ENCODE results near the gene ENPP3. TPM values are rescaled to one million over a fixed set of nuclear protein-coding genes. Genes with fewer than 3 reads are reported as not detected.

The ENPP3 gene
- total RNA-seq, result under 1 TPM in 2 of 3 donors, not detected in 1; 0.35 to 0.54 TPM

DNA sequence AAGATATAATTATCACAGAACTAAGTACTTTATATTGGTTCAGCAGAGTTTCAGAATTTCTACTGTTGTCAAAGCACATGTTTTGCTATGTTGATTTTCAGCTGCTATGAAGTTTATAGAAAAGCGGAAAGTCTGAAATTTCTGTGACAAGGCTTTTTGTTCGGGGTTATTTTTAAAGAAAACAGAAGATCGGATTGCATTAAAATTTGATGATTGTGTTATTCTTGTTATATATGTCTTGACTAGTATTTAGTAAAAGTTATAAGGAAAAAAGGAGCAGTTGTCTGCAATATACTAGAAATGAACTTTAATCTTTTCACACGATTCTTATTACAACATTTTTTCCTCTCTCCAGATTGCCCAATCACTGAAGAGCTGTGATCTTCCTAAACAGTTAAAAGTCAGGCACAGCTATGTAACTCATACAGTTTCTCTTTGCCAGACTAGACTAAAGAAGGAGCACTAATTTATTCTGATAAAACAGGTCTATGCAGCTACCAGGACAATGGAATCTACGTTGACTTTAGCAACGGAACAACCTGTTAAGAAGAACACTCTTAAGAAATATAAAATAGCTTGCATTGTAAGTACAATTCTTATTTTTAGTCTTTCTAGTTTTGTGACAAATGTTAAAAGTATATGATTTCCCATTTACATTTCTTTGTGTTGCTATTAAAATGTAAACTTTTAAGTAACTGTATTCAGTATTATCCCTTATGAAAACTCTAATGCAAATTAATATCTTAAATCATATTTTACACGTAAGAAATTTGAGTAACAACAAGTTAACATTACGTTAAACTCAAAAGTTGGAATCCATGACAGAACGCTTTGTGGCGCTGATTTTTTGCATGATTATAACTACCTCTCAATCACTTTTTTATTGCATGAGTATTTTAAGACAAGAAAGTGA lies at the start of gene ENPP3:
ENPP3 (plus strand) TSS at position 423 of the 913 bp plus-strand sequence; CDS start at position 506, 83 bp downstream.
- no peaks in the 10 kb centered on the region for H3K4me1 Mint-ChIP-seq (ENCODE audit: low read depth)
- H3K9me3 Mint-ChIP-seq, result no peaks in the 10 kb centered on the region
- no peaks in the 10 kb centered on the region for H3K36me3 Mint-ChIP-seq (ENCODE audit: insufficient read depth)
- ATAC-seq (no peak), DNase-seq (no peak)
- H3K27me3 Mint-ChIP-seq (ENCODE audit: low read depth), result no peaks in the 10 kb centered on the region
- no peak within 1 kb of the TSS for H3K4me3 Mint-ChIP-seq

DNA sequence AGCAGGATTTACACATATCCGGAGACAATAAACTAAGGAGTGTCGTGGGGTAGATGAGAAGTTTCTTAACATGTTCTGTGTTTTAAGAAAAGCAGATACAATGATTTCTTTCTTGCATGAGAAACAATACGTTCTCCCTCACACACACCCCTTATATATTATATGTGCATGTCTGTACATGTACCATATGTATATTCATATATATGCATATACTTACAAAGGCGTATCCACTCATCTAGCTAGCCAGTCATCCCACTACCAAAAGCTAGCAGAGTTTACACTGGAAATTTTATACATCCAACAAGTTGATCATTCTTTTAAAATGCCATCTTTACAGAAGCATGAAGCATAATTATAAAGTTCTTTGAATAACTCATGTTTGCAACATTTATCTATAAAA lies 49.2 kb upstream of the ENPP3 start:
- Mint-ChIP-seq H3K4me3 (no peak overlapping the region), H3K9me3 (no peaks in the 10 kb centered on the region), H3K36me3 (ENCODE audit: insufficient read depth) (peaks cover 33% of the 10 kb centered on the region), H3K4me1 (ENCODE audit: low read depth) (no peaks in the 10 kb centered on the region), H3K27me3 (ENCODE audit: low read depth) (no peaks in the 10 kb centered on the region)
- DNase-seq, result no peak
- ATAC-seq, result no peak

DNA sequence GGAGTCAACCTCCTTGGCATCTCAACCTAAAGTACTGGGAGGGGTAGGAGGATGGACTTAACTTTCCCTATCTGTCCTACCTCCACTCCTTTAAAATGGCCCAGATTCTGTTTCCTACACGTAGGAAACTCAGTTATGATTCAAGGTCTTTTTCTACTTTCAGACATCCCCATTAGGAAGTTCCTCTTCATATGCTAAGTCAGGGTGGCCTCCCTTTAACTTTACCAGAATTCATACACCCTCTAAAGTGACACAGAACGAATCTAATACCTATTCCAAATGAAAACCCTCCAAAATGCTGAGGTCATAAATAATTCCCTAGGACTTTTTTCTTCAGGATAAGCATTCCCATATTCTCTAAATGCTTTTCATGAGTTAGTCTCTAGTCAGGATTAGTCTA lies 48.5 kb upstream of the ENPP3 start:
- no peak for DNase-seq
- Mint-ChIP-seq H3K36me3 (ENCODE audit: insufficient read depth) (peaks cover 35% of the 10 kb centered on the region), H3K4me3 (no peak overlapping the region), H3K4me1 (ENCODE audit: low read depth) (no peaks in the 10 kb centered on the region), H3K9me3 (no peaks in the 10 kb centered on the region), H3K27me3 (ENCODE audit: low read depth) (no peaks in the 10 kb centered on the region)
- no peak for ATAC-seq

DNA sequence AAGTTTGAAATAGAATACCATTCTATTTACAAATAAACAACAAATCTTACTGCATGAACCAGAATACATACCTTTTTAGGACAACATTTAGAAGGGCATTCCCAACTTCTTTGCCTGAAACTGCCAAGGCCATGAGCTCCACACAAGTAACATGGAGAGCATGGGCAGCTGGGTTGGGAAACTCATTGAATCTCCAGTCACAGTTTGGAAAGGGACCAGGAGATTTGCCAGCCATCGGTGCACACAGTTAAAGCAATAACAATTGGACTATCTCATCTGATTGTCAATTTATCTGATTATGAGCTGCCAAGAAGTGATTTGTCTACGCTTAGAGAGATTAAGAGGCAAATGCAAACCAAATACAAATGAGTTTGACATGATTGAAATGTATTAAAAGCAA lies 44.2 kb upstream of the ENPP3 start:
- DNase-seq (no peak), ATAC-seq (no peak)
- Mint-ChIP-seq H3K36me3 (ENCODE audit: insufficient read depth) (peaks cover 41% of the 10 kb centered on the region), H3K4me1 (ENCODE audit: low read depth) (no peaks in the 10 kb centered on the region), H3K9me3 (no peaks in the 10 kb centered on the region), H3K4me3 (no peak overlapping the region), H3K27me3 (ENCODE audit: low read depth) (no peaks in the 10 kb centered on the region)

DNA sequence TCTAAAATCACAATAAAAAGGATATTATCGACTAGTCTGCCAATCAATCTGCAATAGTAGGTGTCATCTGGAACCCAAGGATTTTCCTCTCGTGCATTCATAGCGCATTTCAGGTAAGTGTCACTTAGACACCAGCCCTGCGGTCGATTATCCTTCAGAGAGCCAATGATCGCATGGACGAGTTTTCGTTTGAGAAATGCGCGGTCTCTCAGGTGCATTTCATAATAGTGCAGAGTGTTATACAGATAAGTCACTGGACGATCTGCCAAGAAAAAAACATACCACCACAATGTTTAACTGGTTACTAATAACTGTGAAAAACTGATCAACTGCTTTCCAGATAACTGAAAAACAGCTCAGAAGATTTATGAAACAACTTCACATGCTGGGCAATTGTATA lies 43.0 kb upstream of the ENPP3 start:
- H3K36me3 Mint-ChIP-seq (ENCODE audit: insufficient read depth), result peaks cover 44% of the 10 kb centered on the region
- H3K27me3 Mint-ChIP-seq (ENCODE audit: low read depth), result no peaks in the 10 kb centered on the region

DNA sequence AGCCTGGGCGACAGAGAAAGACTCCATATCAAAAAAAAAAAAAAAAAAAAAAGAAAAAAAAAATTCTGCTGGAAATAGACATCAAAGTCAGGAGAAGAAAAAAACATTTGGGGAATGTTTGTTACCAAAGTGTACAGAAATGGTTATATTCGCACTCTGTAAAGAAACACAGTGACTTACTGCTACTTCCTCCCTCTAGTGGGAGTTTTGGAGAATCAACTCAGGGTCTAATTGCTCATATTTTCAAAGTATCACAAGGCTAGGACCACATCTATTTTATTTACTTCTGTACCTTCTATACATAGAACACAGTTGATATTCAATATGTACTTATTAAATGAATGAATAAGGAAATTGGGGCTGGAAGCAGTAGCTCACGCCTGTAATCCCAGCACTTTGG lies 39.7 kb upstream of the ENPP3 start:
- DNase-seq, result no peak
- Mint-ChIP-seq H3K4me3 (no peak overlapping the region), H3K4me1 (ENCODE audit: low read depth) (no peaks in the 10 kb centered on the region), H3K9me3 (no peaks in the 10 kb centered on the region), H3K36me3 (ENCODE audit: insufficient read depth) (peaks cover 49% of the 10 kb centered on the region), H3K27me3 (ENCODE audit: low read depth) (no peaks in the 10 kb centered on the region)
- ATAC-seq, result peak in 1 of 2 donors; percentile 25

More for the DNA sequence above, 43.0 kb upstream of the ENPP3 start:
- Mint-ChIP-seq H3K9me3 (no peaks in the 10 kb centered on the region), H3K4me1 (ENCODE audit: low read depth) (no peaks in the 10 kb centered on the region), H3K4me3 (no peak overlapping the region)
- DNase-seq (no peak), ATAC-seq (no peak)

DNA sequence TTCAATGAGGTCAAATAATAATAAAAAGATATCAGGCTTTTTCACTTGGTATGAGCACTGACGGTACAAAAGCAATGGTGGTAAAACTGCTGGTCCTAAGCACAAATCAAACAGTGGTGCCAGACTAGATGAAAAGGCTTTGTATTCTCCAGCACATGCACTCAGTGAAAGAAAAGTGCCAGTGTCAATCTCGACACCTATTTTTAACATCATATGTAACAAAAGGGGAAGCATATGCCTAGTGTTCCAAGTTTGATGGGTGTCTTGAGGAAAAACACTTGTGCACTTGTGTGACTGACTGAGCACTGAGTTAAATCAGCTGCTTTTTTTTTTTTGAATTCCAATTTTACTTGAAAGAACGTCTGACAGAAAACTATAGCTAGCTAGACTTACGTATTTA lies 36.4 kb upstream of the ENPP3 start:
- Mint-ChIP-seq H3K4me3 (no peak overlapping the region), H3K27me3 (ENCODE audit: low read depth) (no peaks in the 10 kb centered on the region), H3K36me3 (ENCODE audit: insufficient read depth) (peaks cover 40% of the 10 kb centered on the region), H3K4me1 (ENCODE audit: low read depth) (no peaks in the 10 kb centered on the region), H3K9me3 (no peaks in the 10 kb centered on the region)
- DNase-seq (no peak), ATAC-seq (no peak)

DNA sequence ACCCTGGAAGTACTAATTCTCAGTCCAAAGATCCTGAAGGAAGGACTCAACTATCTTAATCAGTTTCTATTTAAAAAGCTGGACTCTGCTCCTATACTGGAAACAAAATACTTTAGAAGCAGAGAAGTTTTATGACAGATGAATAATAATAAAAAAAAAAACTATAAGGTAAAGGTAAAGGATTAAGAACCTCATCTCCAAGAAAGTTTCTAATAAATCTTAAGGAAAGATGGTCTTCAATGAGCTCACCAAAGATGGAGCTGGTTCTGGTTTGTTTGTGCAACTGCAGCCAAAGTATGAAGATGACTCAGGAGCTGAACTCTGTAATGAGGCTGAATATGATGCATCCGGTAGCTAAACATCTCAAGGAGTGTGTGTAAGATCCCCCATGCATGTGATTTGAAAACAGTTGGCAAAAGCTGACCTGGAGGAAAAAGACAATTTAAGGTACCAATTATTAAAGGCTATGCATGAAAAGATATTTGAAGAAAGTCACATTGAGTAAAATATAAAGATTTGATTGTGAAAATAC lies 34.3 kb upstream of the ENPP3 start:
- H3K27me3 Mint-ChIP-seq (ENCODE audit: low read depth), result no peaks in the 10 kb centered on the region
- no peaks in the 10 kb centered on the region for H3K4me1 Mint-ChIP-seq (ENCODE audit: low read depth)
- peaks cover 42% of the 10 kb centered on the region for H3K36me3 Mint-ChIP-seq (ENCODE audit: insufficient read depth)
- no peak overlapping the region for H3K4me3 Mint-ChIP-seq
- DNase-seq (no peak), ATAC-seq (no peak)
- no peaks in the 10 kb centered on the region for H3K9me3 Mint-ChIP-seq

DNA sequence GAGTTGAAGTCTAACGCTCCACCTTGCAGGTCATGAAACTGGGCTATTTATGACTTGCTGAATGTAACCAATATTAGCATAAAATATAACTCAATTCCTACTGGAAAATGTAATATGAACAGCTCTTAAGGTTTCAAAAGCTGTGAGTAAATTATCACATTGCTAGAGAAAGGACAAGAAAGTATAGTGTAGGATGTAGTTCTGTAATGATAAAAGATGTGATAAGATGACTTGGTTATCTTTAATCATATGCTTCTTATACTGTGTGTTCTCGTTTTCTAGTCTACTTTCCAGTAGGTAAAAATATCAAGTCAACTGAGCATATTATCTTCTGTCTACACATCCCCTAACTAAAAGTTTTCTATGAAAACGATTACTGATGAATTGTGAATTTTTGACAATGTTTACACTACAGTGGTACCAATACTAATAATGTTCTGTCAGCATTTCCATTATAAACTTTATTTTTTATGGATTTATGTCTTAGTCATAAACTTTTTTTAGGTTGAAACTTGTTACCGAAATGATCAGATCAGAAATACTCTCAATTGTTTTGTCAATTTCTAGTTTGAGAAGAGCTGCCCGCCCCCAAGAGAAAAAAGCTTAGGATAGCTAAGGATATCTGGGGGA lies 23.7 kb upstream of the ENPP3 start:
- H3K27me3 Mint-ChIP-seq (ENCODE audit: low read depth), result no peaks in the 10 kb centered on the region
- H3K9me3 Mint-ChIP-seq, result no peaks in the 10 kb centered on the region

DNA sequence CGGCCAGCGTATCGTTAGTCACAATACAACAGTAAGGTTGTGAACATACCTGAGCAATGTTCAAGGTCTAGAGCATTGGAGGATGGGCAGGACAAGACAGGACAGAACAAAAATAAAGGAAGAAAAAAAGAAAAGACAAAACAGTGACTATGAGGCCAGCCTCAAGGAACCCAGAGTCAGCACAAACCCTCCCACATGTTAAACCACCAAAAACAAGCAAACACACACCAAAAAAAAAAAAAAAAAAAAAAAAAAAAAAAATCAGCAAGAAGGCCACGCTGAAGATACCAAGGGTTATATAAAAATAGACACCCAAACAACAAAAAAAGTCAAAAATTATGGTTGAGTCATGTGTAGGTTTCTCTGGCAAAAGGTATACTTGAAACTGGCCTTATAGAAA lies 21.8 kb upstream of the ENPP3 start:
- peaks cover 1% of the 10 kb centered on the region for H3K4me1 Mint-ChIP-seq (ENCODE audit: low read depth)
- no peaks in the 10 kb centered on the region for H3K9me3 Mint-ChIP-seq
- no peaks in the 10 kb centered on the region for H3K27me3 Mint-ChIP-seq (ENCODE audit: low read depth)
- H3K4me3 Mint-ChIP-seq, result no peak overlapping the region
- ATAC-seq, result no peak
- no peak for DNase-seq
- peaks cover 25% of the 10 kb centered on the region for H3K36me3 Mint-ChIP-seq (ENCODE audit: insufficient read depth)

More for the DNA sequence above, 23.7 kb upstream of the ENPP3 start:
- DNase-seq (no peak), ATAC-seq (peak in 1 of 2 donors; percentile 62)
- Mint-ChIP-seq H3K36me3 (ENCODE audit: insufficient read depth) (peaks cover 30% of the 10 kb centered on the region), H3K4me3 (no peak overlapping the region), H3K4me1 (ENCODE audit: low read depth) (no peaks in the 10 kb centered on the region)

DNA sequence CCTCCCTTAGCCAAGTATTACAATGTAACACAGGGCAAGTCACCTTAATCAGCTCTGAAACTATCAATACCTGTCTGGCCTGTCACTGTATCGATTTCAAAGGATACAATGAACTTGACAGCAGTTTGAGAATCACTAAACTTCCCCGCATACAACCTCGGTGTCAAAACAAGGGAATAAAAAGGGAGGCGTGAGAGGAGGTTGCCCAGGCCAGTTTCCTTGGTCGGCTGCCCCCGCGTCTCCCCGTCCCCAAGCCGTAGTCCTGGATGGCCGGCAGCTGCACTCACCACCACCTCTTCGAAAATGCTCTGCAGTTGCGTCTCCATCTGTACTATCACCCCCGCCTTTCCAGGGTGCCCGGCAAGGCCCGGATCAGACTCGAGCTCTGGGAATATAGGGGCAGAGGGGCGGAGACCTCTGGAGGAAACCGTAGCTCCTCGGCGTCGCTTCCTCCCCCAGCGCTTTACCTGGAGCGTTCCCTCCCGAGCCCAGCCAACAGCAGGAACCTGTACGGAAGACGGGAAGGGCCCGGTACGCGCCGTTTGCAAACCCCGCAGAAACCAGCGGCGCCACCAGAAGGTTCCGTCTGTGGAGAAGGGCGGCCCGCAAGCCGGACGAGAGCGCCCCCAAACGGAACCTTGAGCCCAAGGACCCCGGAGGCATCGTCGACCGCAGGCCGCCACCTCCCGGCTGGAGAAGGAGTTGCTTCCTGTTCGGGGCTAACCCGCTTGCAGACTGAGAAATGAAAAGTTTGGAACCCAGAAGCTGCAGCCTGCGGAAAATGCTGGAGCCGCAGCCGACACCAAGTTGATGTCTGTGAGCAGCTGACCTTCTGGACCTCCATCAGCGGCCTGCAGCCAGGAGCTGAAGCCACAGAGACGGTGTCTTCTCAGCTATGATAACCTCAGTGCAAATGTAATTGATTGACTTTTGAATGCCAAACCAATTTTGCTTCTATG lies 9.1 kb upstream of the ENPP3 start, which contains the start of gene MED23:
MED23 (minus strand) TSS at position 519 of the 959 bp plus-strand sequence; CDS start at position 326, 193 bp downstream.
- peak; percentile 94 for DNase-seq
- H3K4me3 Mint-ChIP-seq, result peak within 1 kb of the TSS; percentile 99
- no peaks in the 10 kb centered on the region for H3K9me3 Mint-ChIP-seq
- ATAC-seq, result peak; percentile 94 to 97
- peaks cover 29% of the 10 kb centered on the region for H3K4me1 Mint-ChIP-seq (ENCODE audit: low read depth)
- H3K36me3 Mint-ChIP-seq (ENCODE audit: insufficient read depth), result peaks cover 6% of the 10 kb centered on the region
- H3K27me3 Mint-ChIP-seq (ENCODE audit: low read depth), result no peaks in the 10 kb centered on the region

DNA sequence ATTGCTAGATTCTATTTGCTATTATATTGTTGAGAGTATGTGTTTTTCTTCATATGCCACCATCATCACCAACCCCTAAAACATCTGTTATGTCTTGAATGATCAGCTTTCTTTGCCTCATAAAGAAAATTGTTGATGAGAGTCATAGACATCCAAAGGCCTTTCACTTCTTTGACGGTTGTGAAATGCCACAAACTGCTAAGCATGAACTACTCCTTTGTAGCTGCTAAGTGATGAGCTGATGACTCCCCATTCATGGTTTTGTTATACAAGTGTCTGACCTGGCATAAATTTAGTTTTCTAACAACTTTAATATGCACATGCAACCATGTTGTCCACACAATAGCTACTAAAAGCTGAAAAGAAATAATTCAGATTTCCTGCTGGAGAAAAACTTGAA lies 8.4 kb upstream of the ENPP3 start:
- peaks cover 29% of the 10 kb centered on the region for H3K4me1 Mint-ChIP-seq (ENCODE audit: low read depth)
- peak; percentile 8 to 9 for ATAC-seq

DNA sequence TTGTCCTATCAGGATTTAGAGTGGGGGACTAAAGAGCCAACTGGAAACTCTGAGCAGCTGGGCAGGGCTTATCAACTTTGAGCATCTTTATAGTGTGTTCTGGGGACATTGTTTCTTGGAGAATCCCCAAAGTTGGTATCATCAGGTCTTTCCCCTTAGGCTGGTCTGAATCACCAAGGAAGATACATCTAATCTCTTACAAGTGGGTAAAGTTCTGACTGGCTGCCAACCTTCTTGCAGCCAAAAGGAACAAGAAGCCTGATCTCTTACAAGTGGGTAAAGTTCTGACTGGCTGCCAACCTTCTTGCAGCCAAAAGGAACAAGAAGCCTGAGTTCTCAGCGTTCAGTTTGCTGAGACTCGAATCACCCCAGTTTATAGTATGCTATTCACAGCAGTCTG lies 7.5 kb upstream of the ENPP3 start:
- ATAC-seq, result no peak
- no peaks in the 10 kb centered on the region for H3K36me3 Mint-ChIP-seq (ENCODE audit: insufficient read depth)
- no peak overlapping the region for H3K4me3 Mint-ChIP-seq
- peaks cover 29% of the 10 kb centered on the region for H3K4me1 Mint-ChIP-seq (ENCODE audit: low read depth)
- no peaks in the 10 kb centered on the region for H3K27me3 Mint-ChIP-seq (ENCODE audit: low read depth)
- no peaks in the 10 kb centered on the region for H3K9me3 Mint-ChIP-seq
- DNase-seq, result no peak

More for the DNA sequence above, 8.4 kb upstream of the ENPP3 start:
- Mint-ChIP-seq H3K4me3 (peak overlapping the region; percentile 99), H3K9me3 (no peaks in the 10 kb centered on the region), H3K27me3 (ENCODE audit: low read depth) (no peaks in the 10 kb centered on the region), H3K36me3 (ENCODE audit: insufficient read depth) (peaks cover under 1% of the 10 kb centered on the region)
- no peak for DNase-seq

Measured in activated T-cell treated with anti-CD3 and anti-CD28 coated beads, Interleukin-2, amount 50 U/mL, for 4 hours (primary cell).